Pericardium fibroblast (primary cell): Measurements from ENCODE around the gene SUV39H1. TPM values are rescaled to one million over a fixed set of nuclear protein-coding genes. Genes with fewer than 3 reads are reported as not detected.

Source experiments
- total RNA-seq: library from RNA; depleted of rRNA; stranded (reverse); fragments of >200 nt; gene quantifications from 2 replicates; pipeline ENCODE4 v1.2.3, GENCODE V29; 2015

The SUV39H1 gene
- 1.6 and 2.8 TPM in 2 replicates for total RNA-seq

DNA sequence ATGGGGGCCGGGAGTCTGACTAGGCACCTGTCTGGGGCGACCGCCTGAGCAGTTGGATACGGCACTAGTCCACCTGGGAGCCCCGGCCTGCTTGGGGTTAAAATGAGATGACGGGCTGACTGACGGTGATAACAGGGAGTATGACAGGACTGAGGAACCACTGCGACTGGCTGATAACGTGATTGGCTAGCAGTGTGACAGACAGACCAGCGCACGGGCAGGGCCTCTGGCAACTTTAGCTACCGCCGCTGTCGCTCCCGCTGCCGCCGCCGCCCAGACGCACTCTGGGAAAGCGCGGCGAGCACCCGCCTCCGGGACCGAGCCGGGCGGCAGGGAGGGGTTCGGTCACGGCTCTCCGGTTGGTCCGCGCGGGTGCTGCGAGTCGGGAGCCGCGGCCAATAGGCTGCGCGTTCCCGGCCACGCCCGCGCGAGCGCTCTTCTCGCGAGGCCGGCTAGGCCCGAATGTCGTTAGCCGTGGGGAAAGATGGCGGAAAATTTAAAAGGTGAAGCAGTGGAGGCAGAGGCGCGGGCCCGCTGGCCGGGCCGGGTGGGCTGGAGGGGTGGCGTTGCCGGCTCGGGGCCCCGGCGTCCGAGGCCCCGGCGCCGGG, at the start of gene SUV39H1:
Gene SUV39H1, plus strand, starts transcription at position 434 of the 608 bp plus-strand sequence. Its CDS starts 51 bp downstream, at position 485.

DNA sequence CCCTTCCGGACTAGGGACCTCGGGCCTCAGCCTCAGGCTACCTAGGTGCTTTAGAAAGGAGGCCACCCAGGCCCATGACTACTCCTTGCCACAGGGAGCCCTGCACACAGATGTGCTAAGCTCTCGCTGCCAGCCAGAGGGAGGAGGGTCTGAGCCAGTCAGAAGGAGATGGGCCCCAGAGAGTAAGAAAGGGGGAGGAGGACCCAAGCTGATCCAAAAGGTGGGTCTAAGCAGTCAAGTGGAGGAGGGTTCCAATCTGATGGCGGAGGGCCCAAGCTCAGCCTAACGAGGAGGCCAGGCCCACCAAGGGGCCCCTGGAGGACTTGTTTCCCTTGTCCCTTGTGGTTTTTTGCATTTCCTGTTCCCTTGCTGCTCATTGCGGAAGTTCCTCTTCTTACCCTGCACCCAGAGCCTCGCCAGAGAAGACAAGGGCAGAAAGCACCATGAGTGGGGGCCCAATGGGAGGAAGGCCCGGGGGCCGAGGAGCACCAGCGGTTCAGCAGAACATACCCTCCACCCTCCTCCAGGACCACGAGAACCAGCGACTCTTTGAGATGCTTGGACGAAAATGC, 13.0 kb upstream of the SUV39H1 start, which contains the start of gene WAS:
Gene WAS, plus strand, starts transcription at position 389 of the 572 bp plus-strand sequence. Its CDS starts 55 bp downstream, at position 444.

Other genes with a start within 250 kb of the SUV39H1 start
- gene SLC38A5, start 226.5 kb upstream of the SUV39H1 start, total RNA-seq: 7.7 and 12.6 TPM in 2 replicates
- 36.3 and 56.7 TPM in 2 replicates for gene FTSJ1, start 220.5 kb upstream of the SUV39H1 start, total RNA-seq
- gene PORCN, start 187.7 kb upstream of the SUV39H1 start, total RNA-seq: 12.3 and 25.0 TPM in 2 replicates
- 35.2 and 87.9 TPM in 2 replicates for gene EBP, start 174.9 kb upstream of the SUV39H1 start, total RNA-seq
- gene TBC1D25, start 157.0 kb upstream of the SUV39H1 start, total RNA-seq: 5.2 and 11.6 TPM in 2 replicates
- gene RBM3, start 122.2 kb upstream of the SUV39H1 start, total RNA-seq: 174 and 295 TPM in 2 replicates
- gene WDR13, start 99.2 kb upstream of the SUV39H1 start, total RNA-seq: 73.4 and 102 TPM in 2 replicates
- gene WAS, start 12.9 kb upstream of the SUV39H1 start, total RNA-seq: 0.23 TPM in 1 of 2 replicates, not detected in the other
- not detected in 2 replicates for gene GLOD5, start 65.0 kb downstream of the SUV39H1 start, total RNA-seq
- gene GATA1, start 89.9 kb downstream of the SUV39H1 start, total RNA-seq: not detected in 2 replicates
- 38.2 and 44.4 TPM in 2 replicates for gene HDAC6, start 105.3 kb downstream of the SUV39H1 start, total RNA-seq
- not detected in 2 replicates for gene ERAS, start 129.8 kb downstream of the SUV39H1 start, total RNA-seq
- gene PCSK1N, start 138.9 kb downstream of the SUV39H1 start, total RNA-seq: 0.70 and 3.7 TPM in 2 replicates
- gene TIMM17B, start 201.0 kb downstream of the SUV39H1 start, total RNA-seq: 20.0 and 35.8 TPM in 2 replicates
- 46.7 and 60.4 TPM in 2 replicates for gene PQBP1, start 201.2 kb downstream of the SUV39H1 start, total RNA-seq
- 19.9 and 24.0 TPM in 2 replicates for gene SLC35A2, start 214.9 kb downstream of the SUV39H1 start, total RNA-seq
- gene PIM2, start 222.3 kb downstream of the SUV39H1 start, total RNA-seq: 0.77 and 3.2 TPM in 2 replicates